SKM-1 treated with dmso at 0.1 percent for 144 hours (cell line): Measurements from ENCODE around the gene HMCN2.

Source experiments
- DNase-seq: peaks from one replicate; lab custom pipeline; 2025; ENCODE audit not compliant: unreplicated experiment; lab: John Stamatoyannopoulos, UW

Gene HMCN2

DNA sequence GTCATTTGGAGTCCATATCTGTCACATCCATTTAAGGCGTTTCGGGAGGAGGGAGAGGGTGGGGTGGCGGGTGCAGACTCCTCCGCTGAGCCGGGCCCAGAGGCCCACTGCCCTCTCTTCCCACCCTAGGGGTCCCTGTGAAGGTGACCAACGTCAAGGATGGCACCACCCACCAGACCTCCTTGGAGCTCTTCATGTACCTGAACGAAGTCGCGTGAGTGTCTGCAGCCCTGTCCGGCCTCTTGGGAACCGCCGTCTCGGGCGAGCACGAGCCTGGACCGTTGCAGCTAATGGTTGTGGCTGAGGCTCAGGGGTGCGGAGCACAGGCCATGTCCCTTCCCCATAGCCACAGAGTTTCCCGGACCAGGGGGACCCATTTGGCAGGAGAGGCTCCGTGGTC is 214.0 kb downstream of the HMCN2 start:
- no peak for DNase-seq

- no peak for DNase-seq
Observed at GRCh38 chr9:130480673-130481072, 215.1 kb downstream of the HMCN2 start.

DNA sequence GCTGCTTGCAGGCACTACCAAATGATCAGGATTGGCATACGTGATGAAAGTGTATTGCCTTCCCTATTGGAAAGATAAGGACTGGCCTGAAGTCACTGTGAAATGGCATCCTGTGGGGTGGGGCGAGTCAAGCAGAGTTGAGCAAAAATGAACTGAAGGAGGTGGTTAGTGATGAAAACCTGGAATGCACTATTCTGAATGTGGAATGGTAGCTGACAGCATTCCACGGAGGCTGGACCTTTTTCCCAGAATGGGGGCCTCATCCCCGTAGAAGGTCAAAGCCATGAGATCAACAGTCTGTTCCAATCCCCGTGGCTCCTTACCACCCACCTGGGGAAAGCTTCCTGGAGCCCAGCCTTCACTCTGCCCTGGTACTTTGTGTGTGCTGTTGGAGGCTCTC is 216.9 kb downstream of the HMCN2 start:
- no peak for DNase-seq

- no peak for DNase-seq
Observed at GRCh38 chr9:130483371-130483971, 217.9 kb downstream of the HMCN2 start.
